Natural killer cell (primary cell): Measurements from ENCODE around the gene ZC3H10. TPM values are rescaled to one million over a fixed set of nuclear protein-coding genes. Genes with fewer than 3 reads are reported as not detected.

Experiments used
- ATAC-seq, 3 donors: fragments of 150-1000 bp in 2 of 3; fragments of 200-7000 bp in 1 of 3; cut with Tn5 transposase; 1 replicate in 1 of 3; 2 replicates in 2 of 3; pipeline ENCODE4 v1.10.0; 2021; ENCODE audit warnings: mild to moderate bottlenecking in 2 of 3, moderate library complexity in 2 of 3
- DNase-seq, 2 donors: peaks; one replicate each; pipeline versions ENCODE4 v3.0.0 to v3.0.0-alpha.2; 2013 to 2021; ENCODE audit warnings: mixed read lengths in 1 of 2
- H3K27ac ChIP-seq: one replicate; pipeline ENCODE4 v1.5.1; 2013; ENCODE audit warnings: mild to moderate bottlenecking, low read length
- H3K27me3 ChIP-seq: one replicate; pipeline ENCODE4 v1.6.1; 2013; ENCODE audit warnings: low read length; ENCODE audit not compliant: control insufficient read depth, insufficient read depth
- H3K36me3 ChIP-seq: one replicate; pipeline ENCODE4 v1.6.1; 2013; ENCODE audit warnings: low read length; ENCODE audit not compliant: control insufficient read depth, insufficient read depth
- H3K4me1 ChIP-seq: one replicate; pipeline ENCODE4 v1.6.1; 2013; ENCODE audit warnings: low read length; ENCODE audit not compliant: control insufficient read depth, insufficient read depth
- H3K4me3 ChIP-seq: one replicate; pipeline ENCODE4 v1.5.1; 2013; ENCODE audit warnings: low read length
- H3K9me3 ChIP-seq: one replicate; pipeline ENCODE4 v1.6.1; 2013; ENCODE audit warnings: low read length; ENCODE audit not compliant: control insufficient read depth, insufficient read depth
- H3K27ac Mint-ChIP-seq, 2 donors: one replicate each; pipeline ENCODE4 v1.8.0; 2022; ENCODE audit warnings: mild to moderate bottlenecking in 2 of 2, mixed read lengths in 2 of 2, moderate library complexity in 1 of 2
- H3K27me3 Mint-ChIP-seq, 2 donors: one replicate each; pipeline ENCODE4 v1.8.0; 2022; ENCODE audit warnings: low read depth in 2 of 2, mixed read lengths in 2 of 2
- H3K36me3 Mint-ChIP-seq: one replicate; pipeline ENCODE4 v1.8.0; 2022; ENCODE audit warnings: mixed read lengths
- H3K4me1 Mint-ChIP-seq, 2 donors: one replicate each; pipeline ENCODE4 v1.8.0; 2022; ENCODE audit warnings: mixed read lengths in 2 of 2
- H3K4me3 Mint-ChIP-seq: one replicate; pipeline ENCODE4 v1.8.0; 2022; ENCODE audit warnings: mild to moderate bottlenecking, moderate library complexity, mixed read lengths
- H3K9me3 Mint-ChIP-seq, 2 donors: one replicate each; pipeline ENCODE4 v1.8.0; 2022; ENCODE audit warnings: mixed read lengths in 2 of 2
- CTCF ChIP-seq: fragments of 200-600 bp; IDR thresholded peaks from one replicate; pipeline ENCODE4 v1.8.0; 2022; ENCODE audit warnings: antibody characterized with exemption
- WGBS: methylation state at CpG from one replicate; pipeline ENCODE4 v1.1.7; 2013; ENCODE audit warnings: missing lambda C conversion rate; ENCODE audit not compliant: insufficient coverage; 5-methylcytosine and 5-hydroxymethylcytosine counted together
- intact Hi-C: fragments of 100-400 bp; cut with micrococcal nuclease; formaldehyde crosslinking; loops from one replicate; pipeline ENCODE4 v1.14.2; 2022
- total RNA-seq, 4 donors: library from RNA; stranded (reverse); fragments of 120-200 nt in 1 of 4; gene quantifications; one replicate each; pipeline versions ENCODE4 v1.2.3 to v1.2.4, GENCODE V29; 2013 to 2022

Gene ZC3H10
- total RNA-seq, 3 donors from 2014 or later (not counting 1 experiment from before 2014, with no cell fraction given) = 12.0 to 24.3 (median 16.2) TPM

GRCh38 chr12:56141946-56142784 lies 24.1 kb downstream of the ZC3H10 start:
- DNase-seq (no peak), ATAC-seq (no peak)
- intact Hi-C loops = no loop called here
- H3K4me1 ChIP-seq = peaks cover 19% of the 10 kb centered on the region
- peaks cover 74% of the 10 kb centered on the region for H3K36me3 ChIP-seq
- H3K36me3 Mint-ChIP-seq = peaks cover 42% of the 10 kb centered on the region
- H3K4me3 Mint-ChIP-seq = no peak overlapping the region
- TF ChIP-seq CTCF = no peak
- no peaks in the 10 kb centered on the region for H3K27me3 ChIP-seq
- peak overlapping the region; percentile 69 to 75 for H3K27ac Mint-ChIP-seq
- WGBS = 88% methylated on average over 19 of the region's 19 CpGs
- peaks cover 7 to 16% of the 10 kb centered on the region in 2 donors for H3K4me1 Mint-ChIP-seq
- H3K9me3 ChIP-seq = no peaks in the 10 kb centered on the region
- no peak overlapping the region for H3K27ac ChIP-seq
- H3K9me3 Mint-ChIP-seq = no peaks in the 10 kb centered on the region
- no peaks in the 10 kb centered on the region for H3K27me3 Mint-ChIP-seq
- H3K4me3 ChIP-seq = no peak overlapping the region

GRCh38 chr12:56143217-56143616 lies 25.2 kb downstream of the ZC3H10 start:
- no peaks in the 10 kb centered on the region for H3K27me3 Mint-ChIP-seq
- H3K36me3 Mint-ChIP-seq = peaks cover 41% of the 10 kb centered on the region
- Histone ChIP-seq H3K27ac (no peak overlapping the region), H3K27me3 (no peaks in the 10 kb centered on the region), H3K36me3 (peaks cover 64% of the 10 kb centered on the region), H3K4me3 (no peak overlapping the region), H3K4me1 (peaks cover 16% of the 10 kb centered on the region), H3K9me3 (no peaks in the 10 kb centered on the region)
- TF ChIP-seq CTCF = no peak
- H3K9me3 Mint-ChIP-seq = no peaks in the 10 kb centered on the region
- 54% methylated on average over 4 of the region's 4 CpGs for WGBS
- H3K4me1 Mint-ChIP-seq = peaks cover 7 to 15% of the 10 kb centered on the region in 2 donors
- peak overlapping the region; percentile 48 to 75 for H3K27ac Mint-ChIP-seq
- no peak overlapping the region for H3K4me3 Mint-ChIP-seq
- intact Hi-C loops = no loop called here
- ATAC-seq = no peak
- peak in 1 of 2 donors; percentile 27 for DNase-seq

- peaks cover under 1 to 9% of the 10 kb centered on the region in 2 donors for H3K4me1 Mint-ChIP-seq
- no peak for TF ChIP-seq CTCF
- no peaks in the 10 kb centered on the region for H3K9me3 Mint-ChIP-seq
- peaks cover 11% of the 10 kb centered on the region for H3K4me1 ChIP-seq
- no peaks in the 10 kb centered on the region for H3K27me3 ChIP-seq
- DNase-seq = no peak
- H3K9me3 ChIP-seq = no peaks in the 10 kb centered on the region
- peak overlapping the region; percentile 58 to 75 for H3K27ac Mint-ChIP-seq
- no peak overlapping the region for H3K4me3 Mint-ChIP-seq
- peaks cover 35% of the 10 kb centered on the region for H3K36me3 Mint-ChIP-seq
- H3K4me3 ChIP-seq = no peak overlapping the region
- WGBS = 88% methylated on average over 8 of the region's 8 CpGs
- H3K27ac ChIP-seq = no peak overlapping the region
- ATAC-seq = no peak
- H3K27me3 Mint-ChIP-seq = no peaks in the 10 kb centered on the region
- intact Hi-C loops = no loop called here
- peaks cover 57% of the 10 kb centered on the region for H3K36me3 ChIP-seq
Observed at GRCh38 chr12:56143870-56144269, 25.8 kb downstream of the ZC3H10 start.
